HG03520 (cell line): ENCODE data around the gene NCKAP1.
A peak's percentile ranks its signal among the peaks of the same experiment; 100 is the strongest.
"Not testable (repeated sequence)": the region's sequence is repeated elsewhere in the genome, so short reads cannot be mapped to it uniquely, and the experiment has no call there.

ENCODE experiments used
- ATAC-seq: cut with Tn5 transposase; IDR thresholded peaks from one replicate; pipeline ENCODE4 v1.9.1; 2021; ENCODE audit warnings: mild to moderate bottlenecking, moderate library complexity; ENCODE audit not compliant: unreplicated experiment

Gene NCKAP1

DNA sequence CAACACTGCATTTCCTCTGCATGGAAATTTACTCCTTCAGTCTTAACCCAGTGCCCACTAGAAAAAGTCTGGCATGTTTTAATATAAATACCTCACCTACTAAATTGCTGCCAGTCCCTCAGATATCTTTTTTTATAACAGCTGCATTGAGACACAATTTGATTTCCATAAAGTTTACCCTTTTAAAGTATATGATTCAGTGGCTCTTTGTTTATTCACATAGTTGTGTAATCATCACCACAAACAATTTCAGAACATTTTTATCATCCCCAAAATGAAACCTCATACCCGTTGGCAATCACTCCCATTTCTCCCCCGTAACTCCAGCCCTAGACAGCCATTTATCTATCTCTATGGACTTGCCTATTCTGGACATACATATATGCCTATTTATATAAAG lies 154.8 kb downstream of the NCKAP1 start:
- ATAC-seq: no peak

DNA sequence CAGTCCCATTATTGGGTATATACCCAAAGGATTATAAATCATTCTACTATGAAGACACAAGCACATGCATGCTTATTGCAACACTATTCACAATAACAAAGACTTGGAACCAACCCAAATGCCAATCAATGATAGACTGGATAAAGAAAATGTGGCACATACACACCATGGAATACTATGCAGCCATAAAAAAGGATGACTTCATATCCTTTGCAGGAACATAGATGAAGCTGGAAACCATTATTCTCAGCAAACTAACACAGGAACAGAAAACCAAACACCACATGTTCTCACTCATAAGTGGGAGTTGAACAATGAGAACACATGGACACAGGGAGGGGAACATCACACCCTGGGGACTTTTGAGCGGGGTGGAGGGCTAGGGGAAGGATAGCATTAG lies 158.2 kb downstream of the NCKAP1 start:
- ATAC-seq: not testable (repeated sequence)

DNA sequence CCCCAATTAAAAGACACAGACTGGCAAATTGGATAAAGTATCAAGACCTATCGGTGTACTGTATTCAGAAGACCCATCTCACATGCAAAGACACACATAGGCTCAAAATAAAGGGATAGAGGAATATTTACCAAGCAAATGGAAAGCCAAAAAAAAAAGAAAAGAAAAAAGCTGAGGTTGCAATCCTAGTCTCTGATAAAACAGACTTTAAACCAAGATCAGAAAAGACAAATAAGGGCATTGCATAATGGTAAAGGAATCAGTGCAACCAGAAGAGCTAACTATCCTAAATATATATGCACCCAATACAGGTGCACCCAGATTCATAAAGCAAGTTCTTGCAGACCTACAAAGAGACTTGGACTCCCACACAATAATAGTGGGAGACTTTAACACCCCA lies 161.6 kb downstream of the NCKAP1 start:
- ATAC-seq: not testable (repeated sequence)

DNA sequence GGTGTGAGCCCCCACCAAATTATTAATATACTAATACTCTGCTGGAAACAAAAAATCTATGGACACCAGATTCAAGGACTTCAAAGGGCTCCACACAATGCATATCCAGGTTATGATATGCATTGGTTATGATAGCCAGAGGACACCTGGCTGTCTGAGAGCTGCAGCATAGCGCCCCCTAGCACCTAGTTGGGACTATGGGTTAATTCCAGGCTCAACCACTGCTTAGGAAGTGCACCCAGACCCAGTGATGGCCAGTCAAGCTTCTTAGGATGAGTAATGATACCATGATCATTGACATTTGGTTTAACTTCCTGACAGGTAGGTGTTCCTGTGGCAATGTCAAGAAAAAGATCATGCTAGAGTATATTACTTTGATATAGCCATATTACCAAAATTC lies 168.0 kb downstream of the NCKAP1 start:
- ATAC-seq: no peak

DNA sequence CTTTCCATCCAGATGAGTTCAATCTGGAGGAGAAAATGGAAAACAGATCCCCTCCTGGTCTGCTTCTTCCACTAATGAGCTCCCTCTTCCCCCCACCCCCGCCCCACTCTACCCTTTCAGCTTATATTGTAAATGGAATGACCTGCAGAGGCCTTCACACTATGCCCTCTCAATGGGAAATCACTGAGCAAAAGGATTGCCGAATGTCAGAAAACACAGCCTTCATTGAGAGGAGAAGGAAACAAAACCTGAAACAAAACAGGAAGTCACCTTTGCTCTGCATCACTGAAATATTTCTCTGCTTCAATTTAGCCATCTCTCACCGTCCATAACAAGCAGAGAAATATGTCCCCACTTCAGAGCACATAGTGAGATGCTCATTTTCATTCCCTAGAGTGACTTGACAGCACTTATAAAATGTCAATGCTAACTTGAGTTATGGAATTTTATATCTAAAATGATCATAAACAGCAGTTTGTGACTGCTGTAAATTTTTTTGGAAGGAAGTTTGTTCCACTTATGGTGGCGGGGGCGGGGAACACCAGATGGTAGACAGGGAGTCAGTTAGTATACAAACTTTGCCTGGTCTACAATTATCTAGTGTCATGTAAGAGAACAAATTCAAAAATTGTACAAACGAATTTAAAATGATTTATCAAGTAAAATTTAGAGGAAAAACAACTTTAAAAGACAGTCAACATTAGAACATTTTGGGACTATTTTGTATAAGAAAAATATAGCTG lies 170.0 kb downstream of the NCKAP1 start:
- ATAC-seq: peak; percentile 39

DNA sequence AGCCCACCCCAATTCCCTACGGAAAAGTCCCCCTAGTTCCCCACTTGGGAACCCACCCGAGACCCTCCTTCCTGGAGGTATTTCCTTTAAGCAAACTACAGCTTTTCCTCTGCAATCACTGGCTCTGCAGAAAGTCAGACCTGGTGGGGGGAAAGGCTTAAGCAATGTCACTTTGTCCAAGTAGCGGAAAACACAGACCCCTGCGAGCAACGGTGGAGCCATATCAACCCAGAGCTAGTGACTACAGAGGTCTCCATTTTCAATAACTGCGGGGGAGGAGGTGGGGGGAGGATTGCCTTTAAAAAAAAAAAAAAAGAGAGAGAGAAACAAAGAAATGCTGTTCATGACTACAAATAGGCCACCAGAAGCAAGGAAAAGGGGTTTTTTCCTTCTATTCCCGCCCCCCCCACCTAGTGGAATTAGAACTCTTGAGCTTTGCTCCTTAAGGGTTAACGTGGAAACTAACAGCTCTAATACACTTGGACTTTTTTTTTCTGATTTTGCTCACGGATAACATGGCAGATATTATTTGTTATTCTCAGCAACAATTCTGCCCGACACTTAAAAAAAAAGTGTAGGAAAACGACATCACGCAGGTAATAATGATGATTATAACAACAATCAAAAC lies 170.7 kb downstream of the NCKAP1 start:
- no peak for ATAC-seq

DNA sequence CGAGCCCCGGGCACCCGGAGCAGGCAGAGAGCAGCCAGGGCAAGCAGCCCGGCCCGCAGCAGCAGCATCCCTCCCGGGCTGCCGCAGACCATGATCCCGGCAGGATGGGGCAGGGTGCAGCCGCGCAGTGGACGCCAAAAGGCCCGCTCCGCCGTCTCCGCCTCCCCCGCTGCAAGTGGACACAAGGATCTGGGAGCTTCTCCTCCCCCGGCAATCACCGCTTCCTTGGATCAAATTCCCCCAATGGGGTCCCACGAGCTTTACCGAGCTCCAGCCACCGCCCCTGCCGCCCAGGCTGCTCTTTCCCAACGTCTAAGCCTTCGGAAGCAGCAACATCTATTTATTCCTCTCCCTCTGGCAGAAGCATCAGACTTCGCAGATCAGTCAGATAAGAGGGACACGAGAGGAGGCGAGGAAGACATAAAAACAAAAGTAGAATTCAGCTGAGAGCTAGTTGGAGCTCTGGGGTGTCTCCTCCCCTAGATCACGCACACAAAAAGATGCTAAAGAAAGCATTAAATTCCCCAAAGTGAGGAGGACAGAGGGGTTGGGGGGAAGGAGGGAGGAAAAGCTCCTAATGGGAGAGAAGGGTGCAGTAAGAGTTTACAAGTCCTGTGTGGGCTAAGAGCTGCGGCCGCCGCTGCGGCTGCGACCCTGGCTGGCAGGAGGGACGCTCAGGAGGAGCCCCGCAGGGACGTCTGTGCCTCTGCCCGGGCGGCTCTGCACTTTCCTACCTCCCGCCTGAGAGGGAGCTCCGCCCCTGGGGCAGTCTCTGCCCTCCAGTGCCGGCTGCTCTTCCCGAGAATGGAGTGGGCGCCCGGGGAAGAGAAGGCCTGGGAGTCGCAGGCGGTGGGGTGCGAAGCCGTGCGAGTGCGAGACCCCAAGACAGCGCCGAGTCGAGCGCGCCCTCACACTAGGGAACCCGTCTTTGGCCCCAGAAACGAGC lies 171.5 kb downstream of the NCKAP1 start, which contains the start of gene FRZB:
FRZB (minus strand) TSS at position 177 of the 946 bp plus-strand sequence; CDS start at position 92, 85 bp downstream.
- ATAC-seq: no peak

DNA sequence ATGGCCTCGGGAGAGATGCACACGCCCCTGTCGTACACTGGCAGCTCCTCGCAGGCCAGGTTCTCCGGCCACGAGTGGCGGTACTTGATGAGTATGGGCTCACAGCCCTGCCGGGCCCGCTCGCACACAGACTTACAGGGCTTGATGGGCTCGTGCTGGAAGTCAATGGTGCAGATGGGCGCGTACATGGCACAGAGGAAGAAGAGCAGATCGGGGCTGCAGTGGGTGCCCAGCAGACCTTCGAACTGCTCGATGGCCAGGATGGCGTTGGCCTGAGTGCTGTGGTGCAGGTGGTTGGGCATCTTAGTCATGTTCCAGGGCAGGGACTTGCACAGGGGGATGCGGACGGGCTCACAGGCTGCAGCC lies 172.2 kb downstream of the NCKAP1 start:
- ATAC-seq: no peak

DNA sequence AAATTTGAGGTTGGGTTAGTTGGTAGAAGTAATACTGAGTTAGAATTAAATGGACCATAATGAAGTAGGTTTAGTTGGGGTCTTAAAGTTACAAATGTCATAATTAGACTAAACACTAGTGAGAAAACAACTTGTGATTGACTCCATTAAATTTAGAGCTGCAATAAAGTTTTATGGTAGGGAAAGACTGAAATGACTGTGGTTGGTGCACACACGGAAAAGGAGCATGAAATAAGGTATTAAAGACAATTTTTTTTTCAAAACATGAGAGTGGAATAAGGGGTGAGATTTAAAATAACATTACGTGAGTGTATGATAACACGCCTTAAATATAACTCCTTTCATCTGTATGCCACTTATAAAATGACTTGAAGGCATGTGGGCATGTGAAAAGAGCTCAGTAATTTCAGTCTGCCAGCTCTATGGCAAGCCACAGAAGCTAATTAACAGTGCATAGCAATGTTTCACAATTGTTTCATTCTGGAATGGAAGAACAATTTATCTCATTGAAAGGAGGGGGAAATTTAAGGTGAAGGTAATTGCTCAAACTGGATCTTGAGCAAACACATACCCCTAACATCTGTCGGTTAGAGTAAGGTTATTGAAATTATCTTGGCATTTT lies 173.2 kb downstream of the NCKAP1 start:
- no peak for ATAC-seq

DNA sequence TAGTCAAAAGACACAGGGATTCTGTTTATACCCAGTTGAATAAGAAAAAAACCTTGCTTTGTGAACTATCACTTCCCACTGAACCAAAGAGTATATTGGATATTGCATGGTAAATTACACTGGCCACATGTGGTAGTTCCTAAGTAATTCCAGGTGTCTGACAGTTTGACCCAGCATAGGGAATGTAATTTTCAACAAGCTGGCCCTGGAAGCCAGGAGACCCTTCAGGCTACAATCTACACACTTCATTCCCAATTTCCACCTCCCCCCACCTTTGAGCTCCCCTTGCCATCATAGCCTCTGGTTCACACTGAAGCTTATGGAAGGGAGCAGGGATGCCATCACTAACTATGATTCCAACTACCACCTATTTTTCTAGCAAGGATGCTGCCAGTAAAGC lies 174.6 kb downstream of the NCKAP1 start:
- no peak for ATAC-seq

DNA sequence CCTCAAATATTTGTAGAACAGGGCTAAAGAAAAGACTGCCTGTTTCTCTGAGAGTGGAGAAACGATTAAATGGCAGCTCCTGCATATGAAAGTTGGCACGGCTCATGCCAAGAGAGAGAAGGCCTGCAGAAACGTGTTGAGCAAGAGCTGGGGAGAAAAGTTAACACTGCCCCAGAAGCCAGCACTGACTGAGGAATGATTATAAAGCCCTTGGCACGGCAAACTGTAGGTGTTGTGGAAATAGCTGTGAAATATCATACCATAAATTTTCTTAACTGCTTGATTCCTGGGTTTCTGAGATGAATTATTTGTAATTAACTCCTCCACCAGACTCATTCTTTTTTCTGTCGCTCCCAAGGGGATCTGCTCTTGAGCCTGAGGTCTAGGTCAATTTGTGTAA lies 176.2 kb downstream of the NCKAP1 start:
- ATAC-seq: no peak

DNA sequence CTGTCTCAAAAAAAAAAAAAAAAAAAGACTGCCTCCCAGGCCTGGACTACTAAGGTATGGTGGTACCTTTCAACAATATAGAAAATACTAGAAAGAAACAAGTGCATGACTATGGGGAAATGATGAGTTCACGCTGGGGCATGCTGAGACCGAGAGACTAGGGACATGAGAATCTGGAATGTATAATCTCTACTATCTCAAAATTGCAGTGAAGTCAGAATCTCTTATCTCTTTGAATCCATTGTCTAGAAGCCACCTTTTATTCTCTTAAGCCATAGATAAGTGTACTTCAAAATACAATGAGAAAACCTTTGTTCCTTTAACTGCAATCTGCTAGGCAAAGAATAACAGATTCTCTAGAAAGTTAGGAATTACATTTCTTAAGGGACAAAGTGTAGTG lies 177.4 kb downstream of the NCKAP1 start:
- no peak for ATAC-seq
